ENCODE data around the gene JAG1.
"Not testable (repeated sequence)": the region's sequence is repeated elsewhere in the genome, so short reads cannot be mapped to it uniquely, and the experiment has no call there.

Gene JAG1

GRCh38 chr20:10635476-10636208 is 38.2 kb downstream of the JAG1 start:
- no peak for DNase-seq

GRCh38 chr20:10634683-10635411 is 39.0 kb downstream of the JAG1 start:
- no peak for DNase-seq

GRCh38 chr20:10634211-10634610 is 39.6 kb downstream of the JAG1 start:
- no peak for DNase-seq

- DNase-seq = no peak
These were observed 40.1 kb downstream of the JAG1 start for GRCh38 chr20:10633718-10634117.

GRCh38 chr20:10632721-10633509 is 40.9 kb downstream of the JAG1 start:
- DNase-seq = no peak

- no peak for DNase-seq
These were observed 42.7 kb downstream of the JAG1 start for GRCh38 chr20:10631126-10631525.

GRCh38 chr20:10629946-10630650 is 43.7 kb downstream of the JAG1 start:
- DNase-seq = no peak

GRCh38 chr20:10626896-10627295 is 46.9 kb downstream of the JAG1 start:
- no peak for DNase-seq

GRCh38 chr20:10625641-10626040 is 48.2 kb downstream of the JAG1 start:
- DNase-seq = no peak

GRCh38 chr20:10622657-10623418 is 51.0 kb downstream of the JAG1 start:
- no peak for DNase-seq

GRCh38 chr20:10621149-10621548 is 52.6 kb downstream of the JAG1 start:
- no peak for DNase-seq

- no peak for DNase-seq
These were observed 54.4 kb downstream of the JAG1 start for GRCh38 chr20:10619427-10619826.

- DNase-seq = no peak
These were observed 55.1 kb downstream of the JAG1 start for GRCh38 chr20:10618611-10619245.

GRCh38 chr20:10617549-10618133 is 56.2 kb downstream of the JAG1 start:
- DNase-seq = not testable (repeated sequence)

- DNase-seq = no peak
These were observed 57.6 kb downstream of the JAG1 start for GRCh38 chr20:10616212-10616611.

- no peak for DNase-seq
These were observed 59.9 kb downstream of the JAG1 start for GRCh38 chr20:10613911-10614310.

- DNase-seq = not testable (repeated sequence)
These were observed 60.4 kb downstream of the JAG1 start for GRCh38 chr20:10613426-10613825.

GRCh38 chr20:10611357-10611756 is 62.4 kb downstream of the JAG1 start:
- peak; percentile 18 for DNase-seq

- DNase-seq = no peak
These were observed 63.5 kb downstream of the JAG1 start for GRCh38 chr20:10610251-10610650.

- no peak for DNase-seq
These were observed 64.0 kb downstream of the JAG1 start for GRCh38 chr20:10609770-10610169.

- DNase-seq = no peak
These were observed 64.5 kb downstream of the JAG1 start for GRCh38 chr20:10609276-10609675.
